Muscle of back (tissue), 11 donors: ENCODE data around the gene ARHGEF10L. TPM values are rescaled to one million over a fixed set of nuclear protein-coding genes. Genes with fewer than 3 reads are reported as not detected.

ENCODE experiments used
- DNase-seq, 3 donors: peaks; one replicate each; pipeline versions ENCODE4 v3.0.0 to v3.0.0-alpha.2; 2013
- polyA plus RNA-seq, 10 donors: library from polyadenylated mRNA; unstranded; fragments of 120-200 nt; gene quantifications; one replicate each; pipeline ENCODE4 v1.2.1, GENCODE V29; 2013; ENCODE audit not compliant: insufficient read length in 10 of 10

Gene ARHGEF10L
- polyA plus RNA-seq, 10 donors, result 16.6 to 22.8 (median 19.6) TPM

DNA sequence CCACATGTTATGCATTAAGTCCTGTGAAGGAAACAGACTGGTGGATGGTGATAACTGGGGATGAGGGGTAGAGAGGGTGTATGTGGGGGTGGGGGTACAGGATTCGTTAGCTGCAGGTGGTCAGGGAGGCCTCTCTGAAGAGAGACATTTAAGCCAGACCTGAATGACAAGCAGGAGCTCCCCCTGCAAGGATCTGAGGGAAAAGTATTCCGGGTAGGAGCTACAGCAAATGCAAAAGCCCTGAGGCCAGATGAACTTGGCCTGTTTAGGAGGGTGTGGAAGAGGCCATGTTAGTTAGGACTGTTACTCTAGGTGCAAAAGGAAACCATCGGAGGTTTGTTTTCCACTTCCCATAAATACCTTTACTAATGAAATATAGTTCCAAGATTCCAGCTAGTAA is 9.9 kb downstream of the ARHGEF10L start:
- DNase-seq, result no peak

DNA sequence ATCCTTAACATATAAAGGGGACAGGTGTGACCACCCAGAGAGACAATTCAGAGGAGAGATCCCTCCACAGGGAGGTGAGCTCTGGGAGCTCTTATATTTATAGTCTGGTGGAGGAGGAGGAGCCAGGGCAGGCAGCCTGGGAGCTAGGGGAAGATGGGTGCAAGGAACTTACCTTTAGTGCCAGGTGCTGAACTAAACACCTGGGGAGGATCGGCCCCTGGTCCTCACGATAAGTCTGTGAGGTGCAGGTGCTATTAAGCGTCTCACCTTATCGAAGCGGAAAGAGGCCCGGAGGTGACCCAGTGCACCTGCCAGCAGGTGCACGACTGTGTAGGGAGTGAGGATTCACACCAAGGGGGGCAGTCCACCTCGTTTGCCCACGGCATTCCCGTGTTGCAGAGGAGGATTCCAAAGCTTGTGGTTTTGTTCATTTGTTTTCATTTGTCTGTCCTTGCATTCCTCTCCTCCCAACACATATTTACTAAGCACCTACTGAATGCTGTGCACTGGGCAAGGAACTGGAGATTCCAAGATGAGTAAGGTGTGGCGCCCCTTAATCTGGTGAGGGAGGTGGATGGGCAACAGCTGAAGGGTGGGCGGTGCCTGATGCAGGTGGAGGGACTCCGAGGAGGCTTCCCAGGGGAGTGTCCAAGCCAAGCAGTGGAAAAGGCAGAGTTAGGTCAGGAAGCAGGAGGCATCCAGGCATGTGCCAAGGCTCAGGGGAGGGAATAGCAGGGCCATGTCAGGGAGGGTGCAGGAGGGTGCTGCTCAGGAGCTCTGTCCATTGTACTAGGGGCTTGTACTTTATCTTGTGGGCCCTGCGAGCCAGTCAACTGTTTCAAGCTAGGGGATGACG is 11.5 kb downstream of the ARHGEF10L start:
- DNase-seq, result no peak

DNA sequence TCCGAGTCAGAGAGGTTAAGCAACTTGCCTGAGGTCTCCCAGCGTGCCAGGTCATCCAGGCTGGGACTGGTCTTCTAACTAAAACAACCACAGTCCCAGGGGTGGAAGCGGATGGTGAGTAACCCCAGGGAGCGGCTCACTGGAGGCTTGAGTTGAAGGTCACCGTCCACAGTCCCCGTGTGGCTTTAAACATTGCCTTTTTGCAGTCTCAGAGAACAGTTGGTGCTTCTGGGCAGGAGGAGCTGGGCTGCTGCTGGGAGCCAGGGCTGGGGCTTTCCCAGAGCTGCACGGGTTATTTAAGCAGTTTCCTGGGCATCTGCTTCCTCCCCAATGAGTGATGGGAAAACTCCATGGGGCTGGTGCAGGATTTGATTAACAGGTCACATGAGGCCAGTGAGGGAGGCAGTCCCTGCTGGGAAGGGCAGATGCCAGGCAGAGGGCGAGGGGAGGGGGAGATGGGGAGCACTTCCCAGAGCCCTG is 12.3 kb downstream of the ARHGEF10L start:
- DNase-seq, result no peak

DNA sequence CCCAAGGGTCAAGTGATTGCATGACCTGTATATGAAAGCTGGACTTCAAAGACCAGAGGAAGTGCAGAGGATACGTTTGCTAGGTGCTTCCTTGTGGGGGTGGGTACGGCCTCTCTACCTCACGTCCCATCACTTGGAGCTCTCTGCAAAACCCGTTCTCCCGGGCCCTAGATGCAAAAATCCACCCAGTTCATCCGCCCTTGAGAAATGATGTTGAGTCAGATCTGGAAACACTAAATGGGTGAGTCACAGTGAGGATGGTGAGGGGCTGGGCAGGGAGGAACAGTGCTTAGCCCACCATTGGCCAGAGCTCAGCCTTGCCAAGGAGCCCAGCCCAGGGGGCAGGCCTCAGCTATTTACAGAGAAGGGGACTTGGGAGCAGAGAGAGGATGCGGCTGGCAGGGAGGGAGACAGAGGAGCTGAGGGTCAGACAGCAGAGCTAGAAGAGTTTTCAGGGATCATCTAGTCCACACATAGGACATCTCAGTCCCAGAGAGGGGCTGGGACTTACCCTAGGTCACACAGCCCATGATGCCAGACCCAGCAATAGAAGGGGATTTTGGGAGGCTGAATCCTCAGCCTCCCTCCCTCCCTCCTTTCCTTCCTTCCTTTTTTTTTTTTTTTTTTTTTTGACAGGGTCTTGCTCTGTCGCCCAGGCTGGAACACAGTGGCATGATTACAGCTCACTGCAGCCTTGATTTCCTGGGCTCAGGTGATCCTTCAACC is 14.6 kb downstream of the ARHGEF10L start:
- peak in 1 of 3 donors; percentile 52 for DNase-seq

DNA sequence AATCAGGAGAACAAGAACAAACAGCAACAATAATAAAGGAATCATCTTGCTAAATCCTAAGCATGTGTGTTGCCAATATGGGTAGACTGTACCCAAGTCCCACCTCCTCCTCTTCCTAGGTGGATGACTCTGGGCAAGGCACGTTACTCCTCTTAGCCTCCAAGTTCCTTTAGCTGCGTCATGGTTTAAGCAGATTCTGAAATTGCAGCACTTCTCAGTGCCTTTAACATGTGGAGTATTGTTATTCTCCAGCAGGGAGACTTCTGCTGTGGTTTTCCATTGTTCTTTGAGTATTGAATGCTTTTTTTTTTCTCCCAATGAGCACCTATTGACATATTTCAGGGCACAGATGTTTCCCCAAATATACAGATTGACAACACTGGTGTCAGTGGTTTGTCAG is 15.5 kb downstream of the ARHGEF10L start:
- DNase-seq, result no peak

DNA sequence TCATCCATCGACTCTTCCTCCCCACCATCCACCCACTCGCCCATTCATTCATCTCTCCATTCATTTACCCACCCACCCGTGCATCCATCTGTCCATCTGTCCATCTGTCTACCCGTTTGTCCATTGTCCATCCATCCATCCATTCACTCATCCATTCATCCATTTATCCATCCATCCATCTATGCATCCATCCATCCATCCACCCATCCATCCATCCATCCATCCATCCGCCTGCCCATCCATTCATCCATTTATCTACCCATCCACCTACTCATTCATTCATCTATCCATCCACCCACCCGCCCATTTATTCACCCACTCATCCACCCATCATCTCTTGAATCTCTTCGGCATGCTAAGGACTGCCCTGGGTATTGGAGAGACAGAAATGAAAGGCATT is 18.5 kb downstream of the ARHGEF10L start:
- no peak for DNase-seq

DNA sequence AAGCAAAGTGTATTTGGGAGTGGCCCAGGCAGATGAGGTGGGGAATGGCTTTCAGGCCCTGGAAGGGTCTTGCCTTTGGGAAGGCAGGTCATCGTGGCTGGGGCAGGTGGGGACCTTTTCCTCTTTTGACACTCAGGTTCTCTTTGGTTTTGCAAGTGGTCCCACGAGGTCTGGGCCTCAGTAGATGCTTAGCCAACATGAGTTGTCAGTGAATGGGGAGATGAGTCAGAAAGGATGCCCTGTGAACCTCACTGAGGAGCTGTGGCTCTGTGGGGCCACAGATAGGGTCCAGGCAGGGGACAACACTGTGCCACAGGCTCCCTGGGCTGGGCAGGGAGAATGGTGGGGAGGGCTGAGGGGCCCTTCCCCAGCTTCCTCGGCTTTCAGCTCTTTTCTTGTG is 19.0 kb downstream of the ARHGEF10L start:
- DNase-seq, result no peak

DNA sequence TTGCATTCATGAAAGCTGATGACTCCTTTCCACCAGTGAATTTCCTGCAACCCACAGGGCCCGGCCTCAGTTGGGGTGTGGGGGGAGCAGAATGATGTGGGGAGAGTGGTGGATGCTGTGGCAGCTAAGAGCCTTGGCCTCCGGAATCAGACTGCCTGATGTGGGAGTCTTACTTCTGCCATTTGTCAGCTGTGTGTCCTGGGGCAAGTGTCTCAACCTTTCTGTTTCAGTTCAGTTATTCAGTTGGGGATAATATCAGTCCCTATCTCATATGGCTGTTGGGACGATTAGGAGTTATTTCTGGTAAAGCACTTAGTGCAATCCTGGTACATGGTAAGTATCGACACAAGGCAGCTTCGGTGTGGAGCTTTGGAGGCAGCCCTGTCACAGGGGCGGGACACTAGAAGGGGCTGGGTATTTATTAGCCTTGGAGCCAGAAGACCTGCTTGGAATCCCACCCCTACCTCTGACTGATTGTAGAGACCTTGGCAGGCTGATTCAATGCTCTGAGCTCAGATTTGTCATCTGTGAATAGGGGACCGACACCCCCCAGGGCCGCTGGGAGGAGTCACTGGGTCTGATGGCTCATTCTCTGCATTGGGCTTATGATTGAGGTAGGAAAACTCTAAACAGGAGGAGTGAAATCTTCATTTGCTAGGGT is 19.6 kb downstream of the ARHGEF10L start:
- no peak for DNase-seq

DNA sequence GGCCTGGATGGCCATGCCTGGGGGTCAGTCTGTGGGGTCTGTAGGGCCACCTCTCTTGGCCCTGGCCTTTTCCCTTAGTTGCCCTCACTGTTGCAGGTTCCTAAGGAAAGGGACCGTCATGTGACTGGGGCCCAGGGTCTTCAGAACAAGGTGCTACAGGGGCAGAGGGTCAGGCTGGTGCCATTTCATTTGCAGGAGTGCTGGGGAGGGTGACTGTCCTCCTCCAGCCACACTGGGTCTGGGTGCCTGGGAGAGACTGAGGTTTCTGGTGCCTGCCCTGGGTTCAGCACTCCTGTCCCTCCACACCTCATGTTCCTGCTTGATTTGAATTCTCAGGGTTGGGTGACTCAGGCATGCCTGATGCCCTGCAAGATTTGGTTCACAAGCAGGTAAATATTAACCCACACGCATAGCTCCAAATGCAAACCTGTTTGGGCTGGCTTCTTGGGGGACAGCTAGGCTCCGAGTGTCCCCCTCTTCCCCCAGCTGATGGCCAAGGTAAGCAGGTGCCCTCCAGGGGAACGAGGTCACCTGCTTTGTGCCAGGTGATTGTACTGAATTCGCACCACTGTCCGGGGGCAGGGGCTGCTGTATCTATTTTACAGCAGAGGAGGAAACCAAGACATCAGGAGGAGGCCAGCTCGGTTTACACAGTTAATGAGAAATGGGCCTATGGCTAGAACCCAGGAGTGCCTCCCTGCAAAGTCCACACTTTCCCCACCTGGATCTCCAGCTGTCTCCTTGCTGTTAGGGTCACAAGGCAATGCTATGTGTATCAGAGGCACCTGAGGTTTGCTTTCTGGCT is 20.3 kb downstream of the ARHGEF10L start:
- no peak for DNase-seq

DNA sequence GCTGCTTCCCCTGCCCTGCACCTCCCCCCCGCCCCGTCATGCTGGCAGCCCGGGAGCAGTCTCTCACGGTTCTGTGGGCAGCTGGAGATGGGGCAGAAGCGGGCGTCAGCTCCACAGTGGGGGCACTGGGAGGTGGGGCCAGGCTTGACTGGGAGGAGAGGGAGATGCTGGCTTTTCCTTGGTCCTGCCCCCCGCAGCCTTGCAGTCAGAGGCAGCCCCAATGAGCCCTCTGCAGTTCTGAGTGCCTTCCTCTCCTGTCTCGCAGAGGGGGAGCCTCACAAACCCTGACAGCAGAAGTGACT is 21.7 kb downstream of the ARHGEF10L start:
- no peak for DNase-seq

DNA sequence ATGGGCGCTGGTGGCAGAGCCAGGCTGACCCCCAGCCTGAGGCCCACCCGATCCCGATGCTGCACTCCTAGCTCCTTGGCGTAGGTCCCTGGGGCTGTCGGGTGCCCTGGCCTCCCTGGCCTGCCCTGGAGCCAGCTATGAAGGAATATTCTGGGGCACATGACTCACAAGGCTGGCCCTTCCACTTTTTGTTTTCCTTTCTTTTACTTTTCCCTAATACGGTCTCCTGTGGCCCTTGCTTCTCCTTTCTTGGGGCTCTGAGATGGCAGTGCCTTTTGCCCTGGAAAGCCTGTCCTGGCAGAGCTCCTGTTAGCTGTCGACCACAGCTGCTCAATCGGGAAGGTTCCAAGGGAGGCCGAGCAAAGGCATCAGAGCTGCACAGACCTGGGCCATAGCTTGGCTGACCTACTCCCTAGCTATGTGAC is 22.1 kb downstream of the ARHGEF10L start:
- DNase-seq, result no peak

DNA sequence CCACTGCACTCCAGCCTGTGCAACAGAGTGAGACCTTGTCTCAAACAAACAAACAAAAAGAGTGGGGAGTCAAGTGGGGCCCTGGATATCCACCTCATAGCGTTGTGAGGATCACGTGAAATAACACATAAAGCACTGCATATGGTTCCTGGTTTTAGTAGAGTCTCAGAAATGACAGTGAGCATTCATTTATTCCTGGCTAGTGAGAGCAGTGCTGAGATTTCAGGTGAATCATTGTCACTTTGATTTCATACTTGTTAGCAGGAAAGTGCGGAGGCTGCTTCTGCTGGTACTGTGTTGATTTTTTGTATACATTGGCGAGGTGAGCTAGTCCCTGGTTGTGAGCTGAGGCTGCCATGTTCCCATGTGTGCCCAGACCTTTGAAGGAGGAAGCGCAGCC is 22.9 kb downstream of the ARHGEF10L start:
- no peak for DNase-seq

DNA sequence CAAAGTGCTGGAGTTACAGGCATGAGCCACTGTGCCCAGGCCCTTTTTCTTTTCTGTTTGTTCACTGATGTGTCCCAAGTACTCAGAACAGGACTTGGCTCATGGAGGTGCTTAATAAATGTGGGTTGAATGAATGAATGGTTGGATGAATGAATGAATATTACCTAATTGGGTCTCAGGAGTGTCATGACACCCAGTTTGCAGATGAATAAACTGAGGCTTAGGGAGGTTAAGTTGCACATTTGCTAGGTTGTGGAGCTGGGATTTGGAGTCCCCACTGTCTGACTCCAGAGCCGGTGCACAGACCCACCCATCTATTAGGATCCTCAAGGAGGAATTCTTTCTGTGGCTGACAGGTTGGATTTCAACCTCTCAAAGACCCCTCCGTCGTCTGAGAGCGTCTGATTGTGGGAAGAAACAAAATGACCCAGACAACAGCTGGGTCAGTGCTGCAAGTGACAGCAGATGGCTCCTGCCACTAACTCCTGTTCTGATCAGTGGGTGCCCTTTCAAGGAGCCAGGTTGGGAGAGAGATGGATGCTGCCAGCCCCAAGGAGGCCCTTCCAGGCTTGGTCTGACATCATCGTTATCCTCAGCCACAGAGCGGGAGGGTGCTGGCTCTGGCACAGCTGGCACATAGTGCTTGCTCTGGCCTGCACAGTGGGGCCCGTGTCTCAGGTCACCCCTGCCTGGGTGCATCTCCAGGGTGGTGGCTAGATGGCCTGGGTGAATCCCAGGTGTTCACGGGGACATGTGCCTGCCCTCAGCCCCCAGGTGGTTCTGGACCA is 24.2 kb downstream of the ARHGEF10L start:
- DNase-seq, result no peak

DNA sequence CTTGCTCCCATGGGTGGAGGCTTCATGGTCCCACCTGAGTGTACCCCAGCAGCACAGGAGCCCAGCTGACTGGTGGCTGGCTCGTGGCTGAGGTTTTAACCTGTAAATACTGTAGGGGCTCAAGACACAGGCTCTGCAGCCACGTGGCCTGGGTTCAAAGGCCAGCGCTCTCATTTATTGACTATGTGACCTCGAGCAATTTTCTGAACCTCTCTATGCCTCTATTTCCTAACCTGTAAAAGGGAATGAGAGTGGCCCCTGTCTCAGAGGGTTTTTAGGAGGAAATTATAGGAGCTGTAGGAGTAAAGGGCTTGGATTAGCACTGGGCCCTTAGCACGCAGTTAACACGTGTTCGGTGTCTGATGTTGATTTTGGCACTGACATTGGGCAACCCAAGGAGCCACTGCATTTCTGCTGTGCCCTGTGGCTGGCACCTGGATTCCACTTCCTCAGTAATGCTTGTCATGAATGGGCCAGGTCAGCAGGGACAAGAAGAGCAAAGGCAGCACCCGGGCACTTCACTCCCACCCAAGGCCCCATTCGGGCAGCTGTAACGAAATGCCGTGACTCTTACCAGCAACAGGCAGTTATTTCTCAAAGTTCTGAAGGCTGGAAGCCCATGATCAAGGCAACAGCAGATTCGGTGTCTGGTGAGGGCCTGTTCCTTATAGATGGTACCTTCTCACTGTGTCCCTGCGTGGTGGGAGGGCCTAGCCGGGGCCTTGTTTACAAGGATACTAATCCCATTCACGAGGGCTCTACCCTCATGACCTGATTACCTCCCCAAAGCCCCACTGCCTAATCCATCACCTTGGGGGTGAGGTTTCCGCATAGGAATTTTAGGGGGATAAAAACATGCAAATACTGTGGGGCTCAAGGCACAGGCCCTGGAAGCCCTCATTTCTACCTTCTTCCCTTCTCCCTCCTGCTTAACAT is 25.2 kb downstream of the ARHGEF10L start:
- DNase-seq, result no peak

DNA sequence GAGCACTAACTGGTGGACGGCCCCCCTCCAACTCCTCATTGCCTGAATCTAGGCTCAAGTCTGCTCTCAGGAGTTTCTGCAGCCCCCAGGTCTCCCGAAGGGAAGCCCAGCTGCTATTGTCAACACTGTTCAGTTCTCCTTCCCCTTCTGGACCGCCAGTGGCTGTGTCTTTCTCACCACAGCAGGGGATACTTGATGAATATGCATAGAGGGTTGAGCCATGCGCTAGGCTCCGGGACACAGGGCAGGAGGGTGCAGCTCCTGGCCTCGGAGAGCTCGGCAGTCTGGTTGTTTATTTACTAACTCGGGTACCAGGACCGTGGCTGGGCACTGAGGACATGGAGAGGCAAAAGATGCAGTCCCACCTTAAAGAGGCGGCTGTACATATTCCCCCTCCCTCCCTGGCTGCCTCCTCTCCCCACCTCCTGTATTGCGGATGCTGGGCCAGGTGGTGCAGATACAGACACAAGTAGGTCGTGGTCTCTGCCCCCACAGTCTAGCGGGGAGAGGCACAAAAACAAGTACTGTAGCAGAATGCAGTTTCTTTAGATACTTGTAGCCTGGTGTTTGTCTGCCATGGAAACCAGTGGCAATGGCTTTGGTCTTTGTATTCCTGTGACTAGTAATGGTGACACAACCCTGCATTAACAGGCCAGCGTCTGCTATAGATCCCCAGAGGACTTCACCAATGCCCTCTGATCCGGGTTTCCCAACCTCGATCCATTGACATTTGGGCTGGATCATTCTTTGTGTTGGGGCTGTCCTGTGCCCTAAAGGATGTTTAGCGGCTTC is 26.2 kb downstream of the ARHGEF10L start:
- DNase-seq, result no peak

DNA sequence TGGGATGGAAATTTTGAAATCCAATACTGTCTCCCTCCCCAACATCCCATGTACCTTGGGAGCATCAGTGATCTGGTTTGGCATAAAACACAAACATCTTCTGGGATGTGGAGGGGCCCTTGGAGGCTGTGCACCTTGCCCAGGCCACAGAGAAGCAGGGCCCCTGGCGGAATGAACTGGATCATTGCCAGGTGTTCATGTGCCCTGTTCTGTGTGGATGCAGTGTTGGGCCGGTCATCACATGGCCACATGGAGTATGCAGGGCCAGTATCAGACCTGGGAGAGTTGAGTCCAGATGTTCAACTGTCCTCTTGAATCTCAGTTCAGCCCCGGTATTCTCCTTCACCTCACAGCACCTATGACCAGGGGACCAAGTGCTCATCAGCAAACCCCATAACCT is 26.9 kb downstream of the ARHGEF10L start:
- no peak for DNase-seq

DNA sequence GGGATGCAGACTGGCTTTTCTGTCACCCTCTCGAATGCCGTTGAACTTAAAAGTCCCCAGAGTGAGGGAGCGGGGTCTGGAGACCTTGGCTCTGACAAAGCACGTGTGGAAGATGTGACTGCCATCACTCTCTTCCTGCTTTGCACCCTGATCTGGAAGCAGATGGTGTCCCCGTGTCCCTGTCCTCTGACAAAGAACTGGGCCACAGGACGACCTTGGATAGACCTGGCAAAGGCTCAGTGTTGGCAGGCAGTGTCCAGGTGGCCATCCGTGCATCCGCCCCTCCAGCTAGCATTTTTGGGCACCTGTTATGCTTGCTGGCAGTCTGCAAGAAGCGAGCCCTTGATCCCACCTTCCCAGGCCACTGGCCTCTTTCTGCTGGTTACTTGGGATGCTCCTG is 27.4 kb downstream of the ARHGEF10L start:
- no peak for DNase-seq

DNA sequence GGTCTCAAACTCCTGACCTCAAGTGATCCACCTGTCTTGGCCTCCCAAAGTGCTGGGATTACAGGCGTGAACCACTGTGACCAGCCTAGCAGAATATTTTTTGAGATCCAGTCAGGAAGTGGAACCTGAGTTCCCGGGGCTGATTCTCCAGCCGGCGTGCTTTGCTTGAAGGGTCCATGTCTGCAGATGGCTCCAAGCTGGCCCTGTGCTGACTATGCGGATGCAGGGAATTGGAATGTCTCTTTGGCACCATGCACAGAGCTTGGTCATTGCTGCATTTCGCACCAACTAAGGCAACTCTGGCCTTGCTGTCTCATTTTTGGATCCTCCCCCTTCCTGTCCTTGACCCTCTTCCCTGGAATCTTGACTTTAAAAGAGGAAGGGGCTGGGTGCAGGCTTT is 28.1 kb downstream of the ARHGEF10L start:
- no peak for DNase-seq
